ENCODE measurements around the gene TTC23.

The TTC23 gene

GRCh38 chr15:99100245-99101173 is 148.9 kb downstream of the TTC23 start:
- peak; percentile 17 for DNase-seq

GRCh38 chr15:99099661-99100060 is 149.7 kb downstream of the TTC23 start:
- DNase-seq = no peak

- no peak for DNase-seq
Observed at GRCh38 chr15:99098991-99099390, 150.4 kb downstream of the TTC23 start.

GRCh38 chr15:99098426-99098825 is 151.0 kb downstream of the TTC23 start:
- no peak for DNase-seq

- DNase-seq = no peak
Observed at GRCh38 chr15:99097441-99098410, 151.7 kb downstream of the TTC23 start.

- DNase-seq = no peak
Observed at GRCh38 chr15:99096894-99097426, 152.4 kb downstream of the TTC23 start.

- no peak for DNase-seq
Observed at GRCh38 chr15:99096173-99096893, 153.0 kb downstream of the TTC23 start.

GRCh38 chr15:99095626-99096025 is 153.8 kb downstream of the TTC23 start:
- DNase-seq = no peak

GRCh38 chr15:99092554-99093172 is 156.7 kb downstream of the TTC23 start:
- no peak for DNase-seq

GRCh38 chr15:99090938-99091337 is 158.4 kb downstream of the TTC23 start:
- no peak for DNase-seq

- DNase-seq = no peak
Observed at GRCh38 chr15:99090011-99090699, 159.2 kb downstream of the TTC23 start.

- no peak for DNase-seq
Observed at GRCh38 chr15:99087405-99087943, 161.9 kb downstream of the TTC23 start.

GRCh38 chr15:99086327-99086667 is 163.1 kb downstream of the TTC23 start:
- no peak for DNase-seq
